Activated CD8-positive, alpha-beta memory T cell treated with anti-CD3 and anti-CD28 coated beads, Interleukin-2, amount 50 U/mL, for 24 hours (primary cell): ENCODE results near the gene EXOG.
"Not testable (repeated sequence)": the region's sequence is repeated elsewhere in the genome, so short reads cannot be mapped to it uniquely, and the experiment has no call there.

Experiments used
- DNase-seq: peaks from one replicate; pipeline ENCODE4 v3.0.0-alpha.2; 2020; ENCODE audit errors: extremely low read depth

Gene EXOG

GRCh38 chr3:38563886-38564270 is 67.7 kb downstream of the EXOG start:
- DNase-seq: no peak

- DNase-seq: no peak
These were observed 68.6 kb downstream of the EXOG start for GRCh38 chr3:38564631-38565338.

- DNase-seq: no peak
These were observed 69.4 kb downstream of the EXOG start for GRCh38 chr3:38565339-38566214.

- DNase-seq: no peak
These were observed 70.0 kb downstream of the EXOG start for GRCh38 chr3:38566215-38566528.

GRCh38 chr3:38566794-38567193 is 70.7 kb downstream of the EXOG start:
- DNase-seq: not testable (repeated sequence)

GRCh38 chr3:38567498-38567897 is 71.4 kb downstream of the EXOG start:
- DNase-seq: no peak

GRCh38 chr3:38573111-38573510 is 77.0 kb downstream of the EXOG start:
- no peak for DNase-seq

- no peak for DNase-seq
These were observed 77.4 kb downstream of the EXOG start for GRCh38 chr3:38573556-38573955.

- DNase-seq: no peak
These were observed 78.5 kb downstream of the EXOG start for GRCh38 chr3:38574411-38575278.

GRCh38 chr3:38575279-38575843 is 79.2 kb downstream of the EXOG start:
- DNase-seq: no peak
